Endothelial cell of hepatic sinusoid (primary cell): ENCODE results near the gene MAPK9.
"Not testable (repeated sequence)": the region's sequence is repeated elsewhere in the genome, so short reads cannot be mapped to it uniquely, and the experiment has no call there.

Experiments used
- in situ Hi-C: cut with HindIII; loops from 2 replicates; pipeline ENCODE4 v1.10.0; 2017; ENCODE audit warnings: low sequenced_read_pairs

The MAPK9 gene

GRCh38 chr5:180241600-180241999 lies 50.3 kb downstream of the MAPK9 start:
- in situ Hi-C loops = no loop called here

DNA sequence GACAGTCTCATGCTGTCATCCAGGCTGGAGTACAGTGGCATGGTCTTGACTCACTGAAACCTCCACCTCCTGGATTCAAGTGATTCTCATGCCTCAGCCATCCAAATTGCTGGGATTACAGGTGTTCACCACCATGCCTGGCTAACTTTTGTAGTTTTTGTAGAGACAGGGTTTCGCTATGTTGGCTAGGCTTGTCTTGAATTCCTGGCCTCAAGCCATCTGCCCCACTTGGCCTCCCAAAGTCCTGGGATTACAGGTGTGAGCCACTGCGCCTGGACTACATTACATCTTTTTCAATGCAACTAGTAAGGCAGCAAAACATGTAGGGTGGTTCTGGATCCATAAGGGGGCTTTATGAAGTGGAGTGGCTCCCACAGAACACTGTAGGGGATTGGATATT lies 53.3 kb downstream of the MAPK9 start:
- in situ Hi-C loops = no loop called here

DNA sequence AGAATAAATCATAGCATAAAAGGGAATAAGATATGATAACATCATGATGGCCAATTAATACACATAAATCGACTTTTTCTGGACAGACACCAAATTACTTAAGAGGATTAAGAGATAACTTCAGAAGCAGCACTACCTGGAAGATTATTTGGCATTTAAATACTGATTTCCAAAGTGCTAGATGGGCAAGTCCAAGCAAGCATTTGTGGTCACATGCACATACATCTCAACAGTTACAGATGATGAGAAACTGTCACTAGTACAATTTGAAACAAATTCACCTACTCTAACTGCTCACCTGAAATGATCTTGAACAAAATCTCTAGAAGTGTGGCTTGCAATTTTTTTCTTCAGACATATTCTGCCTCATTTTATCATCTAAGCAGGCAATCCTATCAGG lies 56.0 kb downstream of the MAPK9 start:
- in situ Hi-C loops = no loop called here

- in situ Hi-C loops = no loop called here
Observed at GRCh38 chr5:180235077-180235476, 56.8 kb downstream of the MAPK9 start.

DNA sequence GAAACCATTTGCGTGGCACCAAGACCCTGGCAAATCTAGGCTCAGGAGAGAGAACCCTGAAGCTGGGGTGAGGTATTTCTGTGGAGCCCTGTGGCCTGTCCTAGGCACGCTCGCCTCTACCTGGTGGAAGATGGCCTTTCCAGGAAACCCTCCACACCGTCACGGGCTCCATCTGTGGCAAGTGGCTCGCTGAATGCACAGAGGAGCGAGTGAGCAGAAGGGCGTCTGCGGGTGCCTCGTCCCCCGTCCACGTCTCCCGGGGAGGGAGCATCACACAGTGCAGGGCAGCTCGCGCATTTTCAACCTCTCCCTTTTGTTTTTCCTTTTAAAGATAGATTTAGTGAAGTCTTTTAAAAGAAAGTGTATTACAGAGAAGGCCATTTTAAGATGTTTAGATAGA lies 57.6 kb downstream of the MAPK9 start:
- in situ Hi-C loops = no loop called here

DNA sequence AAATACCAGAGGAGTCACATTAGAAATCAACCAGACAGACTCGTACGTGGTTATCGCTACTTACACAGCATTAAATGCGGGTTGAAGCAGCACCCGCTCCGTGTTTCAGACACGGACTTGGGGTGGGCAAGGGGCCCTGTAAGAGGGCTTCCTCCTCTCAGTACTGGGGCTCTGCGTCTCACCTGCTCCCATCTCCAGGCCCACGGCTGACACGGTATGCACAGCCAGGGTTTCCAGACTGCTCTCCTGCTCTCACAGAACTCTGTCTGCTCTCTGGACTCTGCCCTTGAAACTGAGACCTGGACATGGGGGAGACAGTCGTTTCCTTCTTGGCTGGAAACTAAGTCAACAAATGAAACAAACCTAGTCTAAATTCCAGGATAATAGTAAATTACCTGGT lies 58.2 kb downstream of the MAPK9 start:
- in situ Hi-C loops = no loop called here

GRCh38 chr5:180230017-180230416 lies 61.9 kb downstream of the MAPK9 start:
- in situ Hi-C loops = no loop called here

GRCh38 chr5:180222056-180222455 lies 69.8 kb downstream of the MAPK9 start:
- in situ Hi-C loops = no loop called here

GRCh38 chr5:180217797-180218196 lies 74.1 kb downstream of the MAPK9 start:
- in situ Hi-C loops = no loop called here

DNA sequence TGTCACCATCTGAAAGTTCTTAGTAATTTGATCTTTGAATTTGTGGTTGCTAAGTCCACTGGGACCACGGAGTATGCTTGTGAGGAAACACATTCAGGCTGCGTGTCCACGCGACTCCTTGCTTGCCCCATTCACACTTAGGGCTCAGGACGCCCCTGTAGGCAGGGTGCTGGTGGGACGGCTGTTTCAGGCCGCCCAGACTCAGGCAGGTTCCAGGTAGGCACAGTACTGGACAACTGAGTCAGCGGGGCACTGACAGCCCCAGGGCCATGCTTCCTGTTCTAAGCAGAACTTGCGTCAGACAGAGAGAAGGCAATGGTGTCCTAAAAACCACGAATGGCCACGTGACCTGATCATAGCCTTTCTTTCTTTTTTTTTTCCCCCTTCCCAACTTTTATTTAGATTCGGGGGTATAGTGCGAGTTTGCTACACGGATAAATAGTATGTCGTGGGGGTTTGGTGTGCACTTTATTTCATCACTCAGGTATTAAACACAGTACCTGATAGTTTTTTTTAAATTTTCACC lies 75.2 kb downstream of the MAPK9 start:
- in situ Hi-C loops = no loop called here

DNA sequence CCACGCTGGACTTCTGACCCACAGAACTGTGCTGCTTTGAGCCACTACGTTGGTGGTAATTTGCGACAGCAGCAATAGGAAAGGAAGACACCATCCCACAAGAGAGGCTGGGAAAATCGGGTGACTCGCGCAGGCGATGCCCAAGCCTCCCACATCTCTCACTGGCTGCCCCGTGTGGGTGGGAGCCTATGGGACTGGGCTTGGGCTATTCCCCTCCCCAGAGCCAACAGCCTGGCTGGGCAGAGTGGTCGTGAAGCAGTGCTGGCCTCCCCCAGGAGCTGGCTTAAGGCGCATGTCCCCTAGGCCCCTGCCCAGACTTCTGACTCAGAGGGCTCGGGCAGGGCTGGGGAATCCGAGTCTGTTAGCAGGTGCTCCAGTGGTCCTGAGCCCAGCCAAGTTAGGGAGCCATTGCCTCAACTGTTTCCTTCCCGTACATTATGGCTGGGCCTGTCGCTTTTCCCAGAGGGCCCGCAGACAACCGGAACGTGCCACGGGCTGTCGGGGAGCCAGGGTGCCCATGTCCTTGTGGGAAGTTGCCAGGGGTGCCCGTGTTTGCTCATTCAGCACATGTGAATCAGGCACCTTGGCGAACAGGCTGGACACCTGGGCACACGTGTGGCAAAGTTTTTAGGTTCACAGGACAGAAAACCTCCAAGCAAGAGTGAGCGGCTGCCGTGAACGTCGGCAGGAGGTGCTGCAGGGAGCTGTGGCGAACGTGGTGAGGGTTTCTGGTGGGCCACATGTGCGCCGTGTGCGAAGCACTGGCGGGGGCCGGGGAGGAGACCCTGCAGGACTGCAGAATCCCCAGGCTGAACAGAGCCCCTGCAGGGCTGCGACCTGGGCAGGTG lies 75.9 kb downstream of the MAPK9 start:
- in situ Hi-C loops = no loop called here

DNA sequence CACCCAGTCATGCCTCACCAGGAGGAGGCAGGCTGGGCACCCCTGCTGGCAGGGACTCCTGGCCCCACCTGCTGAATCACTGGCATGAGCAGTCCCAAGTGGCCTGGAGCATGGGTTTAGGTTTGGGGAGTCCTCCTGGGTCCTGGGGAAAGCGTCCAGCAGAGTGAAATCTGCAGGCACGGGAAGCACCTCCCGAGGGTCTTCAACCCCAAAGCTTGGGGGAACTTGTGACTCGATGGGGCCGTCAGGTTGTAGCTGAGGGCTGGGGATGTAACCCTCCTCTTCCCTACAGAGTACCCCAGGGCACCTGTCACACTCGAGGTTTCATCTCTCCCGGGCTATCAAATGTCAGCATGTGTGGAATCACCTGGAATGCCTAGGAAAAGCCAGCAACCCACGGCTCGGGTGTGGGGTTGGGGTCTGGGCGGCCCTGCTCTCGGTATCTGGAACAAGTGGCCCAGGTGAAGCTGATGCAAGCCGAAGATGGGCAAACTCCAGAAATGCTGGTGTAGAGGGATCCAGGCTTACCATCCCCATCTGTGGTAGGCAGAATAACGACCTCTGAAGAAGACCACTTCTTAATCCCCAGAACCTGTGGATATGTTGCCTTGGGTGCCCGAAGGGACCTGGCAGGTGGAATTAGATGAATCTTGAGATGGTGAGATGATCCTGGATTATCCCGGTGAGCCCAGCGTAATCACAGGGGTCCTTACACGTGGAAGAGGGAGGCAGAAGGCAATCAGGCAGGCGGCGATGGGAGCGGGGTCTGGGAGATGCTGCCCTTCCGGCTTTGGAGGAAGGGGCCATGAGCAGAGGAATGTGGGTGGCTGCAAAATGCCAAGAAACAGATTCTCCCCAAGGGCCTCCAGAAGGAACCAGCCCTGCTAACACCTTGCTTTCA lies 76.8 kb downstream of the MAPK9 start:
- in situ Hi-C loops = no loop called here

GRCh38 chr5:180213657-180214207 lies 78.2 kb downstream of the MAPK9 start:
- in situ Hi-C loops = no loop called here

- in situ Hi-C loops = no loop called here
Observed at GRCh38 chr5:180213256-180213600, 78.7 kb downstream of the MAPK9 start.

GRCh38 chr5:180212363-180213255 lies 79.3 kb downstream of the MAPK9 start:
- in situ Hi-C loops = no loop called here

DNA sequence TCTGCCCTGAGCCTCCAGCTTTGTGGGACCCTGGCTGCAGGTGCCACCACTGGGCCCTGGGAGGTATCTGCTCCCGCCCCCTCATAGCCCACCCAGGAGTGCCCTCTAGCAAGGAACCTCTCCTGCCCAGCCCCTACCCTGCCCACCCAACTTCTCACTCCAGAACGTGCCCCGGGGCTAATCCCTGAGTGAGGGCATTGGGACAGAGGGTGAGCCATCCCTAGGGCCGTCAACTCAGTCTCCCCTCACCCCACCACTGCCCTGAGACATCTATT lies 80.2 kb downstream of the MAPK9 start:
- in situ Hi-C loops = no loop called here

GRCh38 chr5:180210961-180211760 lies 80.7 kb downstream of the MAPK9 start:
- in situ Hi-C loops = no loop called here

DNA sequence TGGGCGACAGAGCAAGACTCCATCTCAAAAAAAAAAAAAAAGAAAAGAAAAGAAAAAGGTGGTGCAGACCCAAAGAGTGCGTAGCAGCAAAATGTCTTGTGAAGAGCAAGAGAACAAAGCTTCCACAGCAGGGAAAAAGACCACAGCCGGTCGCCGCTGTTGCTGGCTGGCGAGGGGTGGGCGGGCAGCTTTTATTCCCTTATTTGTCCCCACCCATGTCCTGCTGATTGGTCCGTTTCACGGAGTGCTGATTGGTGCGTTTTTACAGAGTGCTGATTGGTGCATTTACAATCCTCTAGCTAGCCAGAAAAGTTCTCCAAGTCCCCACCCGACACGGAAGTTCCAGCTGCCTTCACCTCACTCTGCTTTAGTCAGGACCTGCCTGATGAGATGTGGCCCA lies 81.8 kb downstream of the MAPK9 start:
- in situ Hi-C loops = not testable (repeated sequence)

DNA sequence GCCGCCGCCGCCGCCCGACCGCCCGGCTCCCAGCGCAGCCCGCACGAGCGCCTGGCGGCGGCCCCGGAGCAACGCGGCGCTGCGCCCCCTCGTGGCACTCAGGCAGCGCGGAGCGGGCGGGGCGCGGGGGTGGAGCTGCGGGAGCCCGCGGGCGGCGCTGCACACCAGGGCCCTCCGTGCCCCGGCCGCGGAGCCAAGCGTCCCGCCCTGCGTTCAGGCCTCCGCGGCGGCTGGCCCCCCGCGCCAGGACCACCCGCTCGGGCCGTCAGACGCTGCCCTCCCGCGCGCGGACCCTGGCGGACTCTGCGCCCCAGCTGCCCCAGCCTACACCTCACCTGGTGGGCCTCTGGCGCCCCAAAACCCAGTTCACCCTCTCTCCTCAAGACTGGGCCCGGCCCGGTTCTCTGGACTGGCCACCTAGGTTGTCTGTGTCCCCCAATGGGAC lies 82.7 kb downstream of the MAPK9 start, which contains the start of gene RASGEF1C:
RASGEF1C (minus strand) TSS at position 75 of the 445 bp plus-strand sequence. CDS start 71,159 bp downstream, outside the sequence.
- in situ Hi-C loops = no loop called here
